Esophagus muscularis mucosa (tissue), 3 donors: ENCODE data around the gene PCDHB15.
"Not testable (repeated sequence)": the region's sequence is repeated elsewhere in the genome, so short reads cannot be mapped to it uniquely, and the experiment has no call there.

Source experiments
- CTCF ChIP-seq, 3 experiments: fragments of 200-600 bp in 2 of 3; fragments of 450-650 bp in 1 of 3; sonication (generic) in 2 of 3; IDR thresholded peaks; one replicate each; pipeline ENCODE4 v1.5.1; 2017 to 2019; ENCODE audit warnings: antibody characterized with exemption in 3 of 3, mild to moderate bottlenecking in 2 of 3, moderate library complexity in 1 of 3
- EP300 ChIP-seq: sonication (generic); formaldehyde crosslinking; IDR thresholded peaks from one replicate; pipeline ENCODE4 v1.6.1; 2017; ENCODE audit warnings: antibody characterized with exemption

GRCh38 chr5:141247434-141247833, 2.2 kb downstream of the PCDHB15 start:
- not testable (repeated sequence) for TF ChIP-seq CTCF (IDR thresholded peaks at IDR 0.05); EP300
